H1 (cell line): ENCODE measurements around the gene TUBAL3. TPM values are rescaled to one million over a fixed set of nuclear protein-coding genes. Genes with fewer than 3 reads are reported as not detected.

Source experiments
- SAP30 ChIP-seq: fragments of 300-600 bp; sonication (generic); IDR thresholded peaks from 2 replicates; pipeline ENCODE4 v1.7.1; 2012; ENCODE audit warnings: low read length, moderate library complexity, mild to moderate bottlenecking, inconsistent platforms; ENCODE audit not compliant: insufficient read depth, insufficient replicate concordance
- polyA plus RNA-seq, 7 experiments: library from polyadenylated mRNA; depleted of rRNA in 3 of 7; stranded (reverse) in 5 of 7; unstranded in 2 of 7; fragments of >200 nt in 5 of 7; fragments of 200-250 nt in 2 of 7; gene quantifications; 1 replicate in 5 of 7; 2 replicates in 1 of 7; 4 replicates in 1 of 7; pipeline versions ENCODE4 v1.2.1 to v1.2.3, GENCODE V29; 2011 to 2013; ENCODE audit warnings: missing spikeins in 2 of 7, mixed read lengths in 2 of 7
- total RNA-seq: library from RNA; stranded (reverse); fragmentation: NEBNext Ultra II Directional; extraction: Animal tissue kit (Norgen Biotek cat#: 25700); gene quantifications from 2 replicates; pipeline ENCODE4 v1.2.1, GENCODE V29; 2021

TUBAL3 gene
- total and polyA plus RNA-seq, 2 of the 8 experiments (the other 6 are each of a cell fraction or from before 2014, with no cell fraction given), result 0.17 TPM; not detected in 1

GRCh38 chr10:5448333-5449001 lies 43.8 kb upstream of the TUBAL3 start (continued):
- no peak for TF ChIP-seq SAP30
